Panc1 (cell line): ENCODE results near the gene NUP93. TPM values are rescaled to one million over a fixed set of nuclear protein-coding genes. Genes with fewer than 3 reads are reported as not detected.

ENCODE experiments used
- ATAC-seq: fragments of 200-7000 bp; cut with Tn5 transposase; 2 replicates; pipeline ENCODE4 v1.9.1; 2020; ENCODE audit warnings: mild to moderate bottlenecking, moderate library complexity
- BruUV-seq: library from RNA; stranded (reverse); fragments of 400-500 nt; replicated peaks from 2 replicates; lab custom pipeline; 2021; lab: Mats Ljungman, UMichigan
- CTCF ChIA-PET: fragments of 300-600 bp; sonication (Branson Sonifier 250); formaldehyde crosslinking; loops from one replicate; lab custom pipeline; 2022; ENCODE audit warnings: antibody characterized with exemption; lab: Charles Lee
- POLR2A ChIA-PET: fragments of 300-600 bp; sonication (Branson Sonifier 250); formaldehyde crosslinking; loops from one replicate; lab custom pipeline; 2022; ENCODE audit warnings: antibody characterized with exemption; lab: Charles Lee
- DNase-seq: peaks from one replicate; pipeline ENCODE4 v3.0.0-alpha.2; 2010; ENCODE audit warnings: low read depth, low spot score
- H3K27ac ChIP-seq: 2 replicates; pipeline ENCODE4 v1.5.1; 2011; ENCODE audit warnings: mild to moderate bottlenecking, low read length, inconsistent platforms
- H3K27me3 ChIP-seq: fragments of 200-500 bp; sonication (Bioruptor generic); 2 replicates; pipeline ENCODE4 v1.6.0; 2014; ENCODE audit warnings: low read length, inconsistent platforms; ENCODE audit not compliant: control insufficient read depth, insufficient read depth
- H3K36me3 ChIP-seq: fragments of 200-500 bp; sonication (Bioruptor generic); 2 replicates; pipeline ENCODE4 v1.5.1; 2014; ENCODE audit warnings: inconsistent platforms, mild to moderate bottlenecking, low read length, moderate library complexity; ENCODE audit not compliant: control insufficient read depth, insufficient read depth
- H3K4me1 ChIP-seq: 2 replicates; pipeline ENCODE4 v1.5.1; 2011; ENCODE audit warnings: inconsistent platforms, mild to moderate bottlenecking, low read length, moderate library complexity; ENCODE audit not compliant: control insufficient read depth, insufficient read depth
- H3K4me3 ChIP-seq, 2 experiments: 2 replicates each; pipeline ENCODE4 v1.5.1; 2011 to 2012; ENCODE audit warnings: low read depth in 2 of 2, low read length in 2 of 2, mild to moderate bottlenecking in 2 of 2, inconsistent platforms in 1 of 2, moderate library complexity in 1 of 2
- H3K9me3 ChIP-seq: fragments of 200-500 bp; sonication (Bioruptor generic); 2 replicates; pipeline ENCODE4 v1.5.1; 2014; ENCODE audit warnings: low read depth, mild to moderate bottlenecking, inconsistent platforms, low read length, moderate library complexity; ENCODE audit not compliant: control insufficient read depth, insufficient read depth
- POLR2AphosphoS5 ChIP-seq: IDR thresholded peaks from 2 replicates; pipeline ENCODE4 v1.6.1; 2012; ENCODE audit warnings: mild to moderate bottlenecking, low read depth, low read length, moderate library complexity
- SIN3A ChIP-seq: IDR thresholded peaks from 2 replicates; pipeline ENCODE4 v1.6.1; 2012; ENCODE audit warnings: low read depth, mild to moderate bottlenecking, low read length, moderate library complexity, borderline replicate concordance; ENCODE audit not compliant: insufficient read depth
- TCF7L2 ChIP-seq: IDR thresholded peaks from 2 replicates; pipeline ENCODE4 v1.6.1; 2011; ENCODE audit warnings: mild to moderate bottlenecking, low read depth, low read length, inconsistent platforms
- in situ Hi-C: cut with HindIII; loops from 2 replicates; pipeline ENCODE4 v1.10.0; 2016; ENCODE audit warnings: low sequenced_read_pairs, low pct_unique_long_range_greater_than_20kb
- intact Hi-C: fragments of 100-400 bp; cut with micrococcal nuclease; formaldehyde crosslinking; loops from one replicate; pipeline ENCODE4 v1.10.0; 2022; ENCODE audit not compliant: unreplicated experiment
- total RNA-seq: library from RNA; stranded (reverse); gene quantifications from one replicate; pipeline ENCODE4 v1.2.1, GENCODE V29; 2021; ENCODE audit not compliant: unreplicated experiment
- TF ChIP-seq, protein P1 (sequence below), 2 experiments: IDR thresholded peaks; 2 replicates each; pipeline ENCODE4 v1.6.1; 2011 to 2012; ENCODE audit warnings: low read depth in 2 of 2, control low read depth in 1 of 2, low read length in 1 of 2, mild to moderate bottlenecking in 1 of 2, moderate library complexity in 1 of 2; ENCODE audit not compliant: insufficient read depth in 1 of 2
- TF ChIP-seq, protein P2 (sequence below): fragments of 450-650 bp; IDR thresholded peaks from 2 replicates; pipeline ENCODE4 v1.5.1; 2017; ENCODE audit warnings: mild to moderate bottlenecking

NUP93 gene
- total RNA-seq, 1 experiment from 2014 or later = 88.5 TPM

DNA sequence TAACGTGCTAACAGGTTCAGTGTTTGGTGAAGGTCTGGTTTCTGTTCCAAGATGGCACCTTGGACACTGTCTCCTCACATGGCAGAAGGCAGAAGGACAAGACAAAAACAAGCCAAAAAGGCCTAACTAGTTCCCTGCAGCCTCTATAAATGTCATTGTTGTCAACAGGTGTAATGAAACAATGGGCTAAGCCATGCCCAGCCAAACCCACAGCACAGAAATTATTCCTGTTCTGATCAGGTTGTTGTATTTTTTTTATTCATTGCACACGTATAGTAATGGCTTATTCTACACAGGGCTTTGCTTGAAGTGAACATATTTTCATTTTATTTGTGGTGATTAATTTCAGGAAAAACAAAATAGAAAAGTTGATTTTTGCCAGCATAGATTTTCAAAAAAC lies 16.1 kb upstream of the NUP93 start:
- in situ Hi-C loops (no loop called here), intact Hi-C loops (no loop called here)
- no peaks in the 10 kb centered on the region for H3K36me3 ChIP-seq
- H3K27me3 ChIP-seq = no peaks in the 10 kb centered on the region
- no peak for DNase-seq
- no peaks in the 10 kb centered on the region for H3K9me3 ChIP-seq
- ATAC-seq = no peak
- no peak overlapping the region for H3K4me3 ChIP-seq
- ChIA-PET POLR2A (no interaction called here), CTCF (interaction anchor here (0.7 kb wide), 1 partner anchor 113 kb away, joined by 12 read pairs; no protein-coding TSS in a partner anchor)
- no TSS peak for BruUV-seq
- H3K27ac ChIP-seq = no peak overlapping the region
- 0 out of 2 replicates have a peak, but pooled peaks cover 7% of the 10 kb centered on the region for H3K4me1 ChIP-seq
- TF ChIP-seq, protein P1, sequence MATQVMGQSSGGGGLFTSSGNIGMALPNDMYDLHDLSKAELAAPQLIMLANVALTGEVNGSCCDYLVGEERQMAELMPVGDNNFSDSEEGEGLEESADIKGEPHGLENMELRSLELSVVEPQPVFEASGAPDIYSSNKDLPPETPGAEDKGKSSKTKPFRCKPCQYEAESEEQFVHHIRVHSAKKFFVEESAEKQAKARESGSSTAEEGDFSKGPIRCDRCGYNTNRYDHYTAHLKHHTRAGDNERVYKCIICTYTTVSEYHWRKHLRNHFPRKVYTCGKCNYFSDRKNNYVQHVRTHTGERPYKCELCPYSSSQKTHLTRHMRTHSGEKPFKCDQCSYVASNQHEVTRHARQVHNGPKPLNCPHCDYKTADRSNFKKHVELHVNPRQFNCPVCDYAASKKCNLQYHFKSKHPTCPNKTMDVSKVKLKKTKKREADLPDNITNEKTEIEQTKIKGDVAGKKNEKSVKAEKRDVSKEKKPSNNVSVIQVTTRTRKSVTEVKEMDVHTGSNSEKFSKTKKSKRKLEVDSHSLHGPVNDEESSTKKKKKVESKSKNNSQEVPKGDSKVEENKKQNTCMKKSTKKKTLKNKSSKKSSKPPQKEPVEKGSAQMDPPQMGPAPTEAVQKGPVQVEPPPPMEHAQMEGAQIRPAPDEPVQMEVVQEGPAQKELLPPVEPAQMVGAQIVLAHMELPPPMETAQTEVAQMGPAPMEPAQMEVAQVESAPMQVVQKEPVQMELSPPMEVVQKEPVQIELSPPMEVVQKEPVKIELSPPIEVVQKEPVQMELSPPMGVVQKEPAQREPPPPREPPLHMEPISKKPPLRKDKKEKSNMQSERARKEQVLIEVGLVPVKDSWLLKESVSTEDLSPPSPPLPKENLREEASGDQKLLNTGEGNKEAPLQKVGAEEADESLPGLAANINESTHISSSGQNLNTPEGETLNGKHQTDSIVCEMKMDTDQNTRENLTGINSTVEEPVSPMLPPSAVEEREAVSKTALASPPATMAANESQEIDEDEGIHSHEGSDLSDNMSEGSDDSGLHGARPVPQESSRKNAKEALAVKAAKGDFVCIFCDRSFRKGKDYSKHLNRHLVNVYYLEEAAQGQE (IDR thresholded peaks at IDR 0.05; ENCODE audit: insufficient read depth in 1 of 2, low read depth in 2 of 2, low read length in 1 of 2) = no peak
- TF ChIP-seq TCF7L2 (no peak), SIN3A (no peak), POLR2AphosphoS5 (no peak)
- TF ChIP-seq, protein P2, sequence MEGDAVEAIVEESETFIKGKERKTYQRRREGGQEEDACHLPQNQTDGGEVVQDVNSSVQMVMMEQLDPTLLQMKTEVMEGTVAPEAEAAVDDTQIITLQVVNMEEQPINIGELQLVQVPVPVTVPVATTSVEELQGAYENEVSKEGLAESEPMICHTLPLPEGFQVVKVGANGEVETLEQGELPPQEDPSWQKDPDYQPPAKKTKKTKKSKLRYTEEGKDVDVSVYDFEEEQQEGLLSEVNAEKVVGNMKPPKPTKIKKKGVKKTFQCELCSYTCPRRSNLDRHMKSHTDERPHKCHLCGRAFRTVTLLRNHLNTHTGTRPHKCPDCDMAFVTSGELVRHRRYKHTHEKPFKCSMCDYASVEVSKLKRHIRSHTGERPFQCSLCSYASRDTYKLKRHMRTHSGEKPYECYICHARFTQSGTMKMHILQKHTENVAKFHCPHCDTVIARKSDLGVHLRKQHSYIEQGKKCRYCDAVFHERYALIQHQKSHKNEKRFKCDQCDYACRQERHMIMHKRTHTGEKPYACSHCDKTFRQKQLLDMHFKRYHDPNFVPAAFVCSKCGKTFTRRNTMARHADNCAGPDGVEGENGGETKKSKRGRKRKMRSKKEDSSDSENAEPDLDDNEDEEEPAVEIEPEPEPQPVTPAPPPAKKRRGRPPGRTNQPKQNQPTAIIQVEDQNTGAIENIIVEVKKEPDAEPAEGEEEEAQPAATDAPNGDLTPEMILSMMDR = no peak

DNA sequence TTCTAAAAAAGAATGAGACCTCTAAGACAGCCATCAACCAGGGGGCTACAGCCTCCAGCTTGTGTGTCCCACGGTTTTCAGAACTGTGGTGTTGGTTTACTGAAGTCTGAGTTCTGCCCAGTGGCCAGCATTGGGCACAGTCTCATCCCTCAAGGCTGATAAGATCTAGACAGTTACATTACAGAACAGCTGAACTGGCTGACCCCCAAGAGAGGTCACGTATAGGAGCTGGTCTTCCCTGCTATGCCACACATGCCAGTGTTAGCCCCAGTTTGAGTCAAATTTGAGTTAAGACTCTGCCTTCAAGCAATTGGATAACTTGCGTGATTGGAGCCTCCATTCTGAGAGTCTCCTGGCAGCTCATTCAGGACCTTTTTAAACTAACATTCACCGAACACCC lies 14.8 kb upstream of the NUP93 start:
- H3K4me1 ChIP-seq = 0 out of 2 replicates have a peak, but pooled peaks cover 5% of the 10 kb centered on the region
- BruUV-seq = no TSS peak
- ChIA-PET CTCF (no interaction called here), POLR2A (interaction anchor here (0.7 kb wide), 1 partner anchor 1536 kb away, joined by 8 read pairs; no protein-coding TSS in a partner anchor)
- H3K27me3 ChIP-seq = no peaks in the 10 kb centered on the region
- H3K4me3 ChIP-seq = no peak overlapping the region
- no peak for DNase-seq
- H3K27ac ChIP-seq = no peak overlapping the region
- H3K9me3 ChIP-seq = no peaks in the 10 kb centered on the region
- no peak for ATAC-seq
- H3K36me3 ChIP-seq = no peaks in the 10 kb centered on the region
- intact Hi-C loops (no loop called here), in situ Hi-C loops (no loop called here)
- TF ChIP-seq, protein P1 (IDR thresholded peaks at IDR 0.05; ENCODE audit: insufficient read depth in 1 of 2, low read depth in 2 of 2, low read length in 1 of 2) = no peak
- TF ChIP-seq TCF7L2 = no peak
- no peak for TF ChIP-seq SIN3A
- TF ChIP-seq, protein P2 = no peak
